ENCODE results near the gene TRIM54.

TRIM54 gene

DNA sequence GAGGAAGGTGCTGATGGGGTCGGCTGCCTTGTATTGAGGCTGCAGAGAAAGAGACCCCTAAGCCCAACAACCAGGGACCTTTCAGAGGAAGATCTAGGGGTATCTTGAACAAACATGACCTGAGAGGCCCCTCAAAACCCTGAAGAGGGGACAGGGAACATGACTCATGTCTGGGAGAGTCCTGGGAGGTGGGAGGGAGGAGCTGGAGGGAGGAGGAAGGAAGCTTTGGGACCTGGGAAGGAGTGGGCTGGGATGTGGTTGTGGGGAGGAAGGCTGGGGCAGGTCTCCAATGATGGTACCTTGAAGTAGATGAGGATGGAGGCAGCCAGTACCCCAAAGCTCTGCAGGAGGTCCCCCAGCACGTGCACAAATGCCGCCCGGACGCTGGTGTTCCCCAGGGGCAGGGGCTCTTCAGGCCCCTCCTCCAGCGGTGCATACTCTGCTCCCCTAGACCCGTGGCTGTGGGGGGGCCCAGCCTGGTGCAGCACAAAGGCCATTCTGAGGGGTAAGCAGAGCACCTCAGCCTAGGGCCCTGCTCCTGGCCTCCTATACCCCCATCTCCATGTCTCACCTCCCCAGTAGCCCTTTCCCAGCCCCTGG, 25.3 kb upstream of the TRIM54 start:
- DNase-seq (ENCODE audit: extremely low spot score), result no peak
- TF ChIP-seq SUZ12 (IDR thresholded peaks at IDR 0.05), result no peak
- no peak for TF ChIP-seq ELF4 (IDR thresholded peaks at IDR 0.05)
- no peak for TF ChIP-seq ARNT (IDR thresholded peaks at IDR 0.05)
- no peak for TF ChIP-seq BHLHE40 (IDR thresholded peaks at IDR 0.05; ENCODE audit: borderline replicate concordance)
- no peak for TF ChIP-seq HDGF (IDR thresholded peaks at IDR 0.05; ENCODE audit: borderline replicate concordance)
- no peak for TF ChIP-seq FOXA1 (IDR thresholded peaks at IDR 0.05)
- TF ChIP-seq, protein P1, sequence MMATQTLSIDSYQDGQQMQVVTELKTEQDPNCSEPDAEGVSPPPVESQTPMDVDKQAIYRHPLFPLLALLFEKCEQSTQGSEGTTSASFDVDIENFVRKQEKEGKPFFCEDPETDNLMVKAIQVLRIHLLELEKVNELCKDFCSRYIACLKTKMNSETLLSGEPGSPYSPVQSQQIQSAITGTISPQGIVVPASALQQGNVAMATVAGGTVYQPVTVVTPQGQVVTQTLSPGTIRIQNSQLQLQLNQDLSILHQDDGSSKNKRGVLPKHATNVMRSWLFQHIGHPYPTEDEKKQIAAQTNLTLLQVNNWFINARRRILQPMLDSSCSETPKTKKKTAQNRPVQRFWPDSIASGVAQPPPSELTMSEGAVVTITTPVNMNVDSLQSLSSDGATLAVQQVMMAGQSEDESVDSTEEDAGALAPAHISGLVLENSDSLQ (IDR thresholded peaks at IDR 0.05), result no peak
- no peak for TF ChIP-seq FOXK2 (IDR thresholded peaks at IDR 0.05)
- TF ChIP-seq TARDBP (IDR thresholded peaks at IDR 0.05), result no peak
- TF ChIP-seq CTBP1 (IDR thresholded peaks at IDR 0.05; ENCODE audit: borderline replicate concordance), result no peak
- no peak for TF ChIP-seq ZNF384 (IDR thresholded peaks at IDR 0.05)
- TF ChIP-seq NFRKB (IDR thresholded peaks at IDR 0.05), result no peak
- TF ChIP-seq LEF1 (IDR thresholded peaks at IDR 0.05; ENCODE audit: borderline replicate concordance), result no peak
- no peak for TF ChIP-seq L3MBTL2 (conservative IDR thresholded peaks at IDR 0.05)
- TF ChIP-seq FOXM1 (IDR thresholded peaks at IDR 0.05; ENCODE audit: borderline replicate concordance), result no peak
- no peak for TF ChIP-seq SP1 (IDR thresholded peaks at IDR 0.05)
- ChIA-PET POLR2A (interaction anchor here (1.1 kb wide), 1 partner anchor 26 kb away, joined by 3 read pairs; no protein-coding TSS in a partner anchor), CTCF (no interaction called here)

DNA sequence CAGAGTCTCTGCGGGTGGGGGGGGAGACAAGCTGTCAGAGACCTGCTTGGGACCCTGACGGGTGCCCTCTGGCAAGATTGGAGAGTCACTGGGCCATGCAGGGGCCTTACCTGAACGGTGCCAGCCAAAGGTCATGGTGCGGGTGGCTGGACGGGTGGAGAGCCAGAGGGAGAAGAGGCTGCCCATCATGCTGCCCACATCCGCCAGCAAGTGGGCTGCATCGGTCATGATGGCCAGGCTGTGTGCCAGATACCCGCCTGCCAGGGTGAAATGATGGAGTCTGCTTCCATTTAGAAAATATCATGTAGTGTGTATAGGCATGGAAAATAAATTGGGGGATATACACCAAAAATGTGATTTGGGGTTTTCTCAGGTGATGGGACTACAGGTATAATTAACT, 24.2 kb upstream of the TRIM54 start:
- POLR2A ChIA-PET, result interaction anchor here (1.1 kb wide), 1 partner anchor 25 kb away, joined by 3 read pairs; no protein-coding TSS in a partner anchor
- TF ChIP-seq BHLHE40 (IDR thresholded peaks at IDR 0.05; ENCODE audit: borderline replicate concordance) (no peak), TARDBP (IDR thresholded peaks at IDR 0.05) (no peak), CTBP1 (IDR thresholded peaks at IDR 0.05; ENCODE audit: borderline replicate concordance) (no peak)
- CTCF ChIA-PET, result no interaction called here

DNA sequence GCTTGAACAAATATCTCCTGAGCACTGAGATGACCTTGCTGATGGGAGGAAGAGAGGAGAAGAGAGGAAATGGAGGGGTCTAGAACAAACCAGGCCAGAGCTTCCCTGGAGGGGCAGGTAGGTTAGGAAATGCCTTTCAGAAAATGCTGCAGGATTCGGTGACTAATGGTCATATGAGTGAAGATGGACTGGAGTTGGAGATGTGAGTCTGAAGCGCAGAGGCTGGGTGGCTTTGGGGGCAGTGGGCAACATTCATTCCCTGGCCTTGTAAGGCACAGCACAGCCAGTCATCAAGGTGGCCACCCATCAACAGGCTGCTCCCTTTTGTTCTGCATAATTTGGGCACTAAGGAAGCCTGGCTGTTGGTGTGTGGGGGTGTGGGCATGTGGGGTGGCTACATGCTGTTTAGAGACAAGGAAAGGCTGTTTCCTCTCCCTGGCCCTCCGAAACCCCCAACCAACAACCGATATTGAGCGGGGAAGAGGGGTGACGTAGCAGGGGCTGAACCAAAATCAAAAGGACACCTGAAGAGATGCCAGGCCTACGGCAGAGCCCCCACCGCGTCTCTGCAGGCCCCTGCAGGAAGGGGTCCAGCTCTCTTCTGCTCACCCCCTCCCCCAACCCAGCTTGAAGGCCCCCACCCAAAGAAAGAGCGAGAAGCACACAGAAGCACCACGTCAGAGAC, 20.8 kb upstream of the TRIM54 start:
- ChIA-PET CTCF (no interaction called here), POLR2A (no interaction called here)
- TF ChIP-seq HDGF (IDR thresholded peaks at IDR 0.05; ENCODE audit: borderline replicate concordance) (no peak), L3MBTL2 (conservative IDR thresholded peaks at IDR 0.05) (no peak), ELF4 (IDR thresholded peaks at IDR 0.05) (no peak), SP1 (IDR thresholded peaks at IDR 0.05) (no peak), TARDBP (IDR thresholded peaks at IDR 0.05) (no peak), SUZ12 (IDR thresholded peaks at IDR 0.05) (no peak), BHLHE40 (IDR thresholded peaks at IDR 0.05; ENCODE audit: borderline replicate concordance) (no peak), FOXA1 (IDR thresholded peaks at IDR 0.05) (no peak), LEF1 (IDR thresholded peaks at IDR 0.05; ENCODE audit: borderline replicate concordance) (no peak), FOXK2 (IDR thresholded peaks at IDR 0.05) (no peak), NFRKB (IDR thresholded peaks at IDR 0.05) (no peak), CTBP1 (IDR thresholded peaks at IDR 0.05; ENCODE audit: borderline replicate concordance) (no peak), ZNF384 (IDR thresholded peaks at IDR 0.05) (no peak), FOXM1 (IDR thresholded peaks at IDR 0.05; ENCODE audit: borderline replicate concordance) (no peak), ARNT (IDR thresholded peaks at IDR 0.05) (no peak)
- TF ChIP-seq, protein P1 (IDR thresholded peaks at IDR 0.05), result no peak
- no peak for DNase-seq (ENCODE audit: extremely low spot score)

More for the DNA sequence above, 24.2 kb upstream of the TRIM54 start:
- no peak for DNase-seq (ENCODE audit: extremely low spot score)

DNA sequence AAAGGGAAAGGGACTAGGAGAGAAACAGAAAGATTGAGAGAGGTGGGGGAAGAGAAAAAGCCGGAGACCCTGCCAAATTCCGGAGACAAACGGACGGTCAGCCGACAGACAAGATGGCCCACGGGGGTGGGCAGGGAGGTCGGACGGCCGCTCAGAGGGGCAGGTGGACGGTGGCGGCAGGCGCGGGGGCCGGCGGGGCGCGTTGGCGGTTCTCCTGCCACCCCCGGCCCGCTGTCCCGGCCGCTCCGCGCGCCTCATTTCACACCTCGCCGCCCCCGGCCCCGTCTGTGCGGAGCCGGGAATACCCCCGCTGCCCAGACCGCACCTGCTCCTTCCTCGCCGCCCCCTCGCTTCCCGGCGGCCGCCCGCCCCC, 20.3 kb upstream of the TRIM54 start:
- TF ChIP-seq NFRKB (IDR thresholded peaks at IDR 0.05) (no peak), FOXA1 (IDR thresholded peaks at IDR 0.05) (no peak), FOXM1 (IDR thresholded peaks at IDR 0.05; ENCODE audit: borderline replicate concordance) (no peak), SP1 (IDR thresholded peaks at IDR 0.05) (no peak), BHLHE40 (IDR thresholded peaks at IDR 0.05; ENCODE audit: borderline replicate concordance) (no peak), LEF1 (IDR thresholded peaks at IDR 0.05; ENCODE audit: borderline replicate concordance) (no peak), ARNT (IDR thresholded peaks at IDR 0.05) (no peak), SUZ12 (IDR thresholded peaks at IDR 0.05) (no peak), ELF4 (IDR thresholded peaks at IDR 0.05) (no peak), L3MBTL2 (conservative IDR thresholded peaks at IDR 0.05) (no peak), ZNF384 (IDR thresholded peaks at IDR 0.05) (no peak), TARDBP (IDR thresholded peaks at IDR 0.05) (no peak), CTBP1 (IDR thresholded peaks at IDR 0.05; ENCODE audit: borderline replicate concordance) (no peak), FOXK2 (IDR thresholded peaks at IDR 0.05) (no peak), HDGF (IDR thresholded peaks at IDR 0.05; ENCODE audit: borderline replicate concordance) (no peak)
- TF ChIP-seq, protein P1 (IDR thresholded peaks at IDR 0.05), result no peak
- POLR2A ChIA-PET, result no interaction called here
- CTCF ChIA-PET, result no interaction called here
- no peak for DNase-seq (ENCODE audit: extremely low spot score)

DNA sequence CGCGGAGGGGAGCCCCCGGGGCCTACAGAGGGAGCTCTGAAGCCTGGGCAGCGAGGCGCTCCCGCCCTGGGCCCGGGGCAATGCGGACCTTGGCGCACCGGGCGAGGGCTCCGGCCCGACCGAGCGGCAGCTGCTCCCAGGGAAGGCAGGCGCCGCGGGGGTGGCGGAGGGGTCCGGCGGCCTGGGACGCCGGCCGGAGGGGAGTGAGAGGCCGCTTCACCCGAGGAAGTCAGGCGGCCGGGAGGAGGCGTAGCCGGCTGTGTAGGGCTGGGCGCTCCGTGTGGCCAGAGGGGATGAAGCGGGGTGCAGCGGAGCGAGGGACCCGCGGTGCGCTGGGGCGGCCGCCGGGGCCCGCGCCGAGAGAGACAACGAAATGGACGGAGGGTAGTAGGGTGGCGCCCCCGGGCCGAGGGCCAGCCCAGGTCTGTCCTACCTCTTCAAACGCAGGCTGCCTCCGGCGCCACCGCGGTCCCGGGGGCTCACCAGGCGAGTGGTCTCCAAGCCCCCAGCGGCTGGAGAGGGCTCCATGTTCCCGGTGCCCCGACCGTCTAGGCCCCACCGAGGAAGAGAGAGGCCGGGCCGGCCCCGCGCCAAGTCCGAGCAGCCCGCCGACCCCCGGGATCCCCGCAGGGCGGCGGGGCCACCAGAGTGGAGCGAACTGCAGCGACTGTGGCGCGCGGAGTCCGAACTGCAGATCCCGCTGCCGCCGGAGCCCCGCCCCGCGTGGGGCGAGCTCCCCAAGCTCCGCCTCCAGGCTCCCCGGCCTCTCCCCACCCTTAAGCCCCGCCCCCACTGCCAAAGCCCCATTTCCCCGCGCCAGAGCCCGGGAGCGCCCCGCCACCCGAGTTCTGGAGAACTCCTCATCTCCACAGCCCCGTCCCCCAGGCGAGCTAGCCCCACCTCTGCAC, 19.6 kb upstream of the TRIM54 start, which contains the start of gene SLC30A3:
SLC30A3 (minus strand) TSS at position 669 of the 908 bp plus-strand sequence; CDS start at position 528, 141 bp downstream.
- POLR2A ChIA-PET, result interaction anchor here (1.1 to 2.3 kb wide), 5 partner anchors 10 to 191 kb away, joined by 3 to 9 read pairs (median 4); partner anchors contain the start of gene OST4
- CTCF ChIA-PET, result interaction anchor here (0.5 to 1.3 kb wide), 4 partner anchors 11 to 1467 kb away, joined by 3 to 5 read pairs (median 4); no protein-coding TSS in a partner anchor
- TF ChIP-seq HDGF (IDR thresholded peaks at IDR 0.05; ENCODE audit: borderline replicate concordance), result no peak
- TF ChIP-seq FOXA1 (IDR thresholded peaks at IDR 0.05), result no peak
- no peak for TF ChIP-seq BHLHE40 (IDR thresholded peaks at IDR 0.05; ENCODE audit: borderline replicate concordance)
- no peak for TF ChIP-seq FOXM1 (IDR thresholded peaks at IDR 0.05; ENCODE audit: borderline replicate concordance)
- TF ChIP-seq SUZ12 (IDR thresholded peaks at IDR 0.05), result no peak
- TF ChIP-seq, protein P1 (IDR thresholded peaks at IDR 0.05), result no peak
- TF ChIP-seq TARDBP (IDR thresholded peaks at IDR 0.05), result no peak
- TF ChIP-seq SP1 (IDR thresholded peaks at IDR 0.05), result no peak
- no peak for TF ChIP-seq LEF1 (IDR thresholded peaks at IDR 0.05; ENCODE audit: borderline replicate concordance)
- no peak for TF ChIP-seq ELF4 (IDR thresholded peaks at IDR 0.05)
- TF ChIP-seq CTBP1 (IDR thresholded peaks at IDR 0.05; ENCODE audit: borderline replicate concordance), result no peak
- no peak for TF ChIP-seq ZNF384 (IDR thresholded peaks at IDR 0.05)
- TF ChIP-seq ARNT (IDR thresholded peaks at IDR 0.05), result no peak
- TF ChIP-seq FOXK2 (IDR thresholded peaks at IDR 0.05), result no peak
- TF ChIP-seq L3MBTL2 (conservative IDR thresholded peaks at IDR 0.05), result no peak
- TF ChIP-seq NFRKB (IDR thresholded peaks at IDR 0.05), result no peak
- peak; percentile 68 for DNase-seq (ENCODE audit: extremely low spot score)

Data from HEK293T (cell line).